ENCODE data around the gene ZFP1.

DNA sequence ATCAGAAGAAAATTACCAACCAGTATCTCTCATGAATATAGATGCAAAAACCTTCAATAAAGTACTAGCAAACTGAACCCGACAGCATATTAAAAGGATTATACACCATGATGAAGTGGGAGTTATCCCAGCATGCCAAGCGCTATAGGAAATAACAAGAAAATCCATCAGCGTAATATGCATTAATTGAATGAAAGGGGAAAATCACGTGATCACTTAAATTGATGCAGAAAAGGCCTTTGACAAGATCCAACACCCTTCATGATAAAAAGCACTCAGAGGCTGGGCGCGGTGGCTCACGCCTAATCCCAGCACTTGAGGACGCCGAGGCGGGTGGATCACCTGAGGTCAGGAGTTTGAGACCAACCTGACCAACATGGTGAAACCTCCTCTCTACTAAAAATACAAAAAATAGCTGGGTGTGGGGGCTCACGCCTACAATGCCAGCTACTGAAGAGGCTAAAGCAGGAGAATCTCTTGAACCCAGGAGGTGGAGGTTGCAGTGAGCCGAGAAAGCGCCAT lies 53.8 kb downstream of the ZFP1 start:
- TF ChIP-seq CTCF (conservative IDR thresholded peaks at IDR 0.05 in 1 of 2, IDR thresholded peaks at IDR 0.05 in 1 of 2; ENCODE audit: low read depth in 1 of 2, low read length in 2 of 2) (no peak), EZH2 (IDR thresholded peaks at IDR 0.05; ENCODE audit: low read length, missing control alignments) (no peak)

Measured in fibroblast of lung (primary cell).